NCI-H2029 (cell line): Measurements from ENCODE around the gene CNTNAP2.

Experiments
- DNase-seq: peaks from one replicate; lab custom pipeline; 2025; lab: John Stamatoyannopoulos, UW

The CNTNAP2 gene

DNA sequence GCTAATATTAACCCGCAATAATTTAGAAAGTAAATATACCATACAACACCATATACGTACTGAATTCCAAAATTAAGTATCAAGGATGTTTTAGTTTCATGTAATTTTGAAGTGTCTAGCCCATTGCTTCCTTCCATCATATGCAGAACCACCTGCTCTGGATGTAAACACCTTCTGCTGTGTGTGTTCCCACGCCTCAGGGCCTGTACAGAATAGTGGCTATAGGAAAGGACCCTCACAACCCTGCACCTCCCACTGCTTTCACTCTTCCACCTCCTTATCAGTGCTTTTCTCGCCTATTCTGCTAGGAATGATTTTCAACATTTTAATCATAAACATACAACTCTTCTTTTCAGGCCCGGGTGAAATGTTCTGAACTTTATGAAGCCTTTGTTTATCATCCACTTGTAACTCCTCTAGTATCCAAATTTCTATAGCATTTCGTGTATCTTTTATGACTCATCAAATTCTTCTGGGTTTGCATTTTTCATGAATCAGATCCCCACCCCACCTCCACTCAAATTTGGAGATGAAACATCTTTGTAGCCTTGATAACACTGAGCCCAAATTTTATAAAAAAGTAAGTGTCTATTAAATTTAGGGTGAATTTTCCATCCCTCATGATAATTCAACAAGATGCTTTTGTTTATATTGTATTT lies 1367.2 kb downstream of the CNTNAP2 start:
- no peak for DNase-seq

DNA sequence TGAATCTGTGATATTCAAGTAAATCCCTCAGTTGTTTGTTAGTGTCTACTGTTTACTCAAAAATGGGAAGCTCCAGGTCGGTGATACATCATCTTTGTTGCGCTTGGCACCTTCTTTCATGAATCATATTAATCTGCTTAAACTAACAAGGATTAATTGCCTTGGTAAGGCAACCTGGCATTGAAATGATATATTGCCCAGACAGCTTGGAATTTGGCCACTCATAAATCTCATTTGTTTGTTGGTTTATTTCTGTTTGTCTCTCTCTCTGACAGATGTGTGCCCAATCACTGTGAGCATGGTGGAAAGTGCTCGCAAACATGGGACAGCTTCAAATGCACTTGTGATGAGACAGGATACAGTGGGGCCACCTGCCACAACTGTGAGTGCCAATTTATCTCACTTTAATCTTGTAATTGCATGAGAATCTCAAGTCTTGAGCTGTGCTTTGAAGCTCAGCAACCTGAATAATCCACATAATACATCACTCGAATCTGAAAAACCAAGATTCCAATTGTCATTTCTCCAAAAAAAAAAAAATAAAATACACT lies 1369.1 kb downstream of the CNTNAP2 start:
- peak; percentile 25 for DNase-seq

DNA sequence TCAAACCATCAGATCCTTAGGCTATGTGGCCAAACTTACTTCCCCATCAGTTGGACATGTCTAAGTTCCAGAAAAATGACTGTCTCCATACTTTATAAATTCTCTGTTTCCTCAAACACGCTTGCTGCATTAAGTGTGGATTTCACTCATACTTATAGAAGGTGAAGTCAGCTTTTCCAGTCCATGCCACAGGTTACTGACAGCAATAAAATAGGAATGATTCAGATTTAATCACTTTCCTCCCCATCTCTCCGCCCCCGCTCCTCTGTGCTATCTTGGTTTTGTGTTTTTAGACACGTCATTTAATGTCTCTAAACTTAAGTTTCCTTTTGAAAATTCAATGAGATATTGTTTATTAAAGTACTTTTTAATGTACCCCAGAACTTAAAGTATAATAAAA lies 1376.0 kb downstream of the CNTNAP2 start:
- no peak for DNase-seq

DNA sequence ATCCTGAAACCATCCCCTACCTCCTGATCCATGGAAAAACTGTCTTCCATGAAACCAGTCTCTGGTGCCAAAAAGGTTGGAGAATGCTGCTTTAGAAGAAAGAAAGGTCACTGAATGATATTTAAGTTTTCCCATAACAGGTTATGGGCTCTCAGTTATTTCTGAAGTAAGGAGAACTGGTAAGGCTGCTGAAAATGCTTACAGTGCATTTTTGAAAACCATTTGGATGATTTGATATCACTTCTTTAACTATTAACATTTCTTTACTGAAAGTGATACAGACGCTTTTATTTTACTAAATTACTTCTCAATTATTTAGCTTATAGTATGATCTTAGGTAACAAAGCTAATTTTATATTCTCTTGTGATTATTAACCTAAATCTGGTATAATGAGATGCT lies 1379.6 kb downstream of the CNTNAP2 start:
- no peak for DNase-seq

DNA sequence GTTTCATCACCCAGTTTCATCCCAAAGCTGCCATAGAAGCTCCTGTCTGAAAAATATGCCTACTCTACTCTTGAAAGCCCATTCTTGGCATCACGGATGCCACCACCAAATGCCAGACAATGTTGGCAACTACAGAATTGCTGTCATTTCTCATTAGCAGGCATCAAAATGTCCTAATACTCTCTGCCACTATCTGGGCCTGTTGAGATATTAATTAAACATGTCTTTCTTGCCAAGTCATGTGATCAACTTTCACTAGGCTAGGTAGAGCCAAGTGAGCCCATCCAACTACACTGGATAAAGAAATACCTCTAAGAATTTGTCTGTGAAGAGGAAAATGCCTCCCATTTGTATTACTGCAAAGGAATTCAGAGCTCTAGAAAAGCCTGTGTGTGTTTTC lies 1380.6 kb downstream of the CNTNAP2 start:
- no peak for DNase-seq

DNA sequence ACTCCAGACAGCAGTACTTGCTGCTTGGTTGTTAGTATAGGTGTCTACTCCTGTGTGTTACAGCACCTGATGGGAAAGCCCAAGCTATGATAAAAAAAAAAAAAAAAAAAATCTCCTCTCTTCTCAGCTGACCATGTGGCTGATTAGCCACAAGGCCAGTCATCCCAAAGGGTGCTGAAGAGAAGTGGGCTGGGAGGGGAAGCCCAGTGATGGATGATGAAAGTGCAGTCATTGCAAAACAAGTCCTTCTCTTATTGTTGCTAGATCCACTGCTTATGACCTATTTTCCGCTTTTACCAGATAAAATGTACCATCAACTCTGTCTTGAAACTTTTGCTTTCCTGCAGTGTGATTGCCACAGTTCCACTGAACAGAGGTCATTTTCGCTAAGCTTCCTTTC lies 1381.5 kb downstream of the CNTNAP2 start:
- DNase-seq: no peak

DNA sequence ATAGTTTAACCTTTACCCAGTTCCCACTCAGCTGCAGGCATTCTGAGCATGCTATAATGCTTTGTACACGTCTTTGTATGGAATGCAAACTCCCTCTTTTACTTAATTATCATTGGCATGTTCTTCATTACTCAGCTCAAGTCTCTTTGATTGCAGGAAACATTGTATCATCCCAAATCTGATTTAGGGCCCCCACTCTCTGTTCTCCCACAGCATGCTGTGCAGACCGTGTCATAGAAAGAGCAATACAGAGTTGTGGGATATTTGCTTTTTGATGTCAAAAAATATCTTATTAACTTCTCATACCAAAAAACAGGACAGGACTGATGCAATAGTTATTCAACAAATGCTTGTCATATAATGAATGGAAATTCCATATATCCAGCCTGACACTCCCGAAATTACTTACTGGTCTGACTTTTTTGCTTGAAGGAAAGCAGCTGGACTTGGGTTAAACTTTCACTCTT lies 1392.5 kb downstream of the CNTNAP2 start:
- no peak for DNase-seq

DNA sequence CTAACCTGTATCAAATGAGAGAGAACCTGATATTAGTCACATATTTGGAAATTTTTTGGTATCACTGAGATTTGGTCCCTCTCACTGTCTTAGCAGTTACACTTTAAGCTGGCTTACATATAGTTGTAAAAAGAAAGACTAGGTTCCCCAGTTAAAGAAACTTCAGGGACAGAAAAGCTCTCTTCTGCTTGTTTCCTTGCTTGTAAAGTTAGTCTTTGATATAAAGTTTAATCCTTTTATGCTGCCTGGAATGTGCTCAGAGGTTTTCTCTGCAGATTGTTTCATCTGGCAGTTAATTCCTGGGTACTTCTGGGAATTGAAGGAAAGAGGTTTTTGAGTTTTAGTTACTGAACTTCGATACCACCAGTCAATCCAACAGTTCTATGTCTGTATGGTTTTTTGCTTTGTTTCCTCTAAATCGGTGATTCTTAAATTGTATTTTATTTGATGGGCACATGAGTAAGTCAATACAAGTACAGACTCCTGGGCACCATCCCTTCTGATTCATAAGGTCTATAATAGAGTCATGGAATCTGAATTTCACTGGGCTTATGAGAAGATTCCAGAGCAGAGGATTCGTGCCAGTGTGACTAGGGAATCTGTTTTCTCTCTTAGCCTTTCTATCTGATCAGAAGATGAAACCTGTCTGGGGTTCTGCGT lies 1393.1 kb downstream of the CNTNAP2 start:
- no peak for DNase-seq

DNA sequence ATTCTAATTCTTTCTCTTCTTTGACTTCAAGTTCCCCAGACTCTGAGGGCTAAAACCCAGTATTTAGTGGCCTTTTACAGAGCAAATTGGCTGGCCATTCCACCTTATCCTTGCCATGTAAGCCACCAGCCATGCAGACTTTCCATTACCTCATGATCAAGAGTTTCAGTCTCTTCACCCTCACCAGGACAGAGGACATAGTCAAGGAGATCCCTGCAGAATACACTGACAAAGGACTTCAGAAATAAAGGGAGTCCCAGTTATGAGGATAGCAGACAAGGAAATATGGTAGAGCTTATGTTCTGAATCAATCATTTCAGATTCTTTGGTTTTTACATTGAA lies 1393.6 kb downstream of the CNTNAP2 start:
- DNase-seq: no peak

DNA sequence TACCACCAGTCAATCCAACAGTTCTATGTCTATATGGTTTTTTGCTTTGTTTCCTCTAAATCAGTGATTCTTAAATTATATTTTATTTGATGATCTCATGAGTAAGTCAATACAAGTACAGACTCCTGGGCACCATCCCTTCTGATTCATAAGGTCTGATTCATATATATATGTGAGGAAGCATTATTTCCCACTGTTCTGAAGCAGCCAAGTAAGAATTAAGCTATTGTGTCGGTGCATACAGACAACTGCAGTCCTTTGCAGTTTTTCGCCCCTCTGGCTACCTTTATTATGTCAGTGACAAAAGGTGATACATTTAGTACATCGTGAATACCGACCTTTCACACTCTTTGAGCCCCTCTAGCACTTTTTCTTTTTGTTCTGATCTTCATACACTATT lies 1394.3 kb downstream of the CNTNAP2 start:
- DNase-seq: no peak

DNA sequence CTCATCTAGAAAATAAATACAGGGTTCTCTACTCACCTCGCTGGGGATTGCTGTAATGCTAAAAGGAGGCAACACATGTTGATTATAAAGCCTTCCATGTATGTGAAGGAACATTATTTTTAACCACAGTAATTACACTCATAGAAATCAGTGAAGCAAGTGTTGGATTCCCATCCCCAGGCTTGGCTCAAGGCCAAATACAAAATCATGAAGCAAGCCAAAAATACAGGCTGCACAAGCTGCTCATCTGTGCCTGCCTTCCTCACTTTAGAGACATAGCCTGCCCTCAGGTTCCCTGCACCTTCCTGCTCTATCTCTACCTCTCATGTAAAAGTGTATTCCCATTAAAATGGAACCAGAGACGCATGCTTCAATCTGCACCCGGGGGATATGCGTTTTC lies 1396.8 kb downstream of the CNTNAP2 start:
- peak; percentile 2 for DNase-seq

DNA sequence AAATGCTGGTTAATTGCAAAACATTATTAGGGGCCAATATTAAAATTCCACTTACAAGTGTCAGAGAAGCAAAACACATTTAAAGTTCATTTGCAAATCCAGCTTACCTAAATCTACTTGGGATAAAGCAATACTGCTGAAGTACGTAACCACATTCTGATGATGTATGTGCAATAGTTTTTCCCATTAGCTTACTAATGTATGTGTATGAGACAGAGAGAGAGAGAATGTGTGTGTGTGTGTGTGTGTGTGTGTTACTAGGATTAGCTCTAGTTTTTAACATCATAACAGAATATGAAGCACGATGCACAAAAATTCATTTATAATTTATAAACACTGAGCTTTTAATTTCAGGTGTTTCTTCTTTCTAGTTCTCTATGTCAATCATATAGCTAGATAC lies 1399.8 kb downstream of the CNTNAP2 start:
- no peak for DNase-seq

DNA sequence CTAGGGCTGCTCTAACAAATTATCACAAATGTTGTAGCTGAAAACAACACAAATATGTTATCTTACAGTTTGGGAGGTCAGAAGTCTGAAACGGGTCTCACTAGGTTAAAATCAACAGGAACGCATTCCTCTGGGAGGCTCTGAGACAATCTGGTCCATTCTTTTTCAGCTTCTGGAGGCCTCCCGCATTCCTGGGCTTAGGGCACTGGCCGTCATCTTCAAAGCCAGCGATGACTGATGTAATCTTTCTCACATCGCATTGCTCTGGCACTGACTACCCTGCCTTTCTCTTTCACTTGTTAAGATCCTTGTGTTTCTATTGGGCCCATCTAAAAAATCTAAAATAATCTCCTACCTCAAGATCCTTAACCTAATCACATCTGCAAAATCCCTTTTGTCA lies 1402.5 kb downstream of the CNTNAP2 start:
- no peak for DNase-seq

DNA sequence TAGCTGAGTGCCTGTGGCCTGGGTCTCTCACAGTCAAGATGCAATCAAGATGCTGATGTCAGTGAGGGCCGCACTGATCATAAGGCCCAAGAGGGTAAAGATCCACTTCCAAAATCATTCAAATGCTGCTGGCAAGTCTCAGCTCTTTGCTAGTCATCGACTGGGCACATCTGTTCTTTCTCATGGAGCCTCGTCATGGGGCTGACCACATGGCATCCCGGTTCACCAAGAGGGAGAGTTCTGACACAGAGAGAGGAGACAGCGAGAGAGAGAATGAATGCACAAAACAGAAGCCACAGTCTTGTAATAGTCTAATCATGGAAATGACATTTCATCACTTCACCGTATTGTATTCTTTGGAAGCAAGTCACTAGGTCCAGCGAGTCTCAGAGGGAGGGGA lies 1406.5 kb downstream of the CNTNAP2 start:
- DNase-seq: no peak

DNA sequence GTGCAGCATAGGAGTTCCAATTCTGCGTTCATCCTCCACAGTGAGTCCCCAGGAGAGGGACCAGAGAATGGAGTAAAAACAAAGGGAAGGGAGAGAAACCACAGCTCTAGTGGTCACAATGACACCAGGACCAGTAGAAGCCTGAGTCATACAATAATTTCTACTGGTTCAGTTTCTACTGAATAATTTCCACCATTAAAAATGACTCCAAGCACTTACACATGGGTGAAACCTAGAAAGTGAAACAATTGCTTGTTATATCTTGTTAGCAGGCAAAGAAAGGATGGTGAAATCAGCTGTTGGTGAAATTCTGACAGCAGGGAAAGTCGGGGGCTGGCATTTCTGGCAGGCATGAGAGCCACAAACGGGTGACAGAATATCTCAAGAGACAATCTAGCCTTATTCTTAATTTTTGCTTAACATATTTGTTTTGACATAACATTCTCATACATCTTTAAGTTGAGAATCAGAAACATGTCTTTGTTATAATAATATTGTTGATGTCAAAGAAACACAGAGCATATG lies 1408.2 kb downstream of the CNTNAP2 start:
- no peak for DNase-seq

DNA sequence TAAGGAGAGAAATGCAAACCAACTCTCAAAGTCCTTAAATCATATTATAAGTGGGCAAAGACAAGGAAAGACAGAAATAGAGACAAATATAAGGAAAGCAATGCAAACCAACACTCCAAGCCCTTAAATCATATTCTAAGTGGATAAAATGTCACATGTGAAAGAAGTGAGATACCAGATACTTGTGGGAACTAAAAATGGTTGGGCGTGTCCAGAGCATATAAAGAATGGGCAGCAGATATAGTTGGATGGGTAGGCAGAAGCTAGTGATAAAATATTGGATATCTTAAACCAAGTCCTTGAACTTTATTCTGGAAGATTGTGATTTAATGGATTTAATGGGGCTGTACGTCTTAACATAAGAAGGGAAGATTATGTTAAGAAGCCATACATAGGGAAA lies 1408.7 kb downstream of the CNTNAP2 start:
- no peak for DNase-seq

DNA sequence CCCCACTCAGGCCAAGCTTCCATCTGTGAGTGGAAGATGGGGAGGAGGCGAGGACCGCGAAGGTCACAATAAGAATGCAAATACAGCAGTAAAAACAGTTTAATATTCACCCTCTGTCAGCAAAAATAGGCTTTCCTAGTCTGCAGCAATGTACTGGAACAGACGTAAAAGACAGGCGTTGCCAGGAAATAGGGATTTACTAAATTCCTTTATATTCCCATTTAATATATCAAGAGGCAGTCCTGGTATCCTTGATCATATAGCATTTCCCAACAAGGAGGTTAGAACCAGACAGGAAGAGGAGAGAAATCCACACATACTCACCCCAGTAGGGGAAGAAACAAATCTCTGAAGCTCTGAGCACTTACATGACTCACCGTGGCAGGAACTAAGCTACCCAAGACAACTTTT lies 1419.1 kb downstream of the CNTNAP2 start:
- DNase-seq: no peak

DNA sequence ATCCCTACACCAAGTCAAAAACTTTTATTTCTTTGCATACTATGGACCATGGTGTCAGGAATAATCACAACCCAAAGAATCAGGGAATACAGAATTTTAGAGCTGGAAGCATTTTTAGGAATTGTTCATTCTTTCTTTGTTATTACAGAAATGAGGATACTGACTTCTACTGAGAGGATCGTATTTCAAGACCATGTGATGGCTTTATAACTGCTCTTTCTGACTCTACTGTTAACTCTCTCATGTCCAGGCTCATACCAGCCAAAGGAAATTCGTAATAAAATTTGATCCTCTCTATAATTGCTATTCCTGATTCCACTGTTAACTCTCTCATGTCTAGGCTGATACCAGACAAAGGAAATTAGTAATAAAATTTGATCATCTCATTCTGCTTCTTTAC lies 1423.1 kb downstream of the CNTNAP2 start:
- DNase-seq: no peak

DNA sequence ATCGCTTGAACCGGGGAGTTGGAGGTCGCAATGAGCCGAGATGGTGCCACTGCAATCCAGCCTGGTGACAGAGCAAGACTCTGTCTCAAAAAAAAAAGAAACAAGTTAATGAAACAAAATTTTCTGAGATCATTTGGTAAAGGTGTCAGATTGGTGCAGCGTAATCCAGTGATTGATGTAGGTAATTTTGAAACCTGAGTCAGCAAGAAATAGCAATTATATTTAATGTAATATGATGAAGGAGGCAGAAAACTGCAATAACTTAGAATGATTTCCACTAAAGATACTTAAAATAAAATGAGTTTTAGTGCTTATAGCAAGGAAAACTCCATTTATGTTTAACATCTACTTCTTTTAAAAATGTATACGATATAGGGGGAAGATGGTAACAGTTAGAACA lies 1424.1 kb downstream of the CNTNAP2 start:
- DNase-seq: no peak

DNA sequence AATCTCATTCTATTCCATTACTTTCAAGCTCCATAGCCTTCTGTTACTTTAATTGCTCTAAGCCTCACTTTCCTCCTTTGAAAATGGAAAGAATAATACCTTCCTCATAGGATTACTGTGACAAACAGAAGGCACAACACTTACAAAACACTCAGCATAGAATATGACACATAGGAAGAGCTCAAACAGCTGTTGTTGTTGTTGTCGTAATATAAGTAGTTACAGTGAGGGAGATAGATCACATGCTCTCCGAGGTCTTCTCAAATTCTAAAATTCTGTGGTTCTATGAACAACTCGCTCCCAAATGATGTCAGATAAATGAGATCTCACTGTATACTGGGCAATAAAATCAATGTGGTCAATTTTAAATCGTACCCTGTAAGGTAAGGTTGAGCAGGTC lies 1424.7 kb downstream of the CNTNAP2 start:
- DNase-seq: no peak

DNA sequence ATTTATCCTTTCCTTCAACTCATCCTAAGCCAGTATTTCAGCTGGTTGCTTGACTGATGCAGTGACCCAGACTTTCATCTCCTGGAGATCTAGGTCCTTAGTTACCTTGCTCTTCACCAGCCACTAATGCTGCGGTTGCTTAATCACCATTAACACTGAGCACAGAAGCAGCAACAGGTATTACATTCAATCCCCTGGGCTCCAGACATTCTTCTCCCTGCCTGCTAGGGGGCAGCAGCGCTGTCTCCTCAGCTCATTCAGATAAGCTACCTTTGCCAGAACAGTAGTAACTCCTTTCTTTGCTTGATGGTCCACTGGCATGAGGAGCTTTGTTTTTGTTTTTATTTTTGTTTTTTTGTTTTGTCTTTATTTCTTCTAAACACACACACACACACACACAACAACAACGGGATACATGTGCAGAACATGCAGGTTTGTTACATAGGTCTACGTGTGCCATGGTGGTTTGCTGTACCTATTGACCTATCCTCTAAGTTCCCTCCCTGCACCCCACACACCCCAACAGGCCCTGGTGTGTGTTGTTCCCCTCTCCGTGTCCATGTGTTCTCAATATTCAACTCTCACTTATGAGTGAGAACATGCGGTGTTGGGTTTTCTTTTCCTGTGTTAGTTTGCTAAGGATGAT lies 1430.8 kb downstream of the CNTNAP2 start:
- peak; percentile 45 for DNase-seq

DNA sequence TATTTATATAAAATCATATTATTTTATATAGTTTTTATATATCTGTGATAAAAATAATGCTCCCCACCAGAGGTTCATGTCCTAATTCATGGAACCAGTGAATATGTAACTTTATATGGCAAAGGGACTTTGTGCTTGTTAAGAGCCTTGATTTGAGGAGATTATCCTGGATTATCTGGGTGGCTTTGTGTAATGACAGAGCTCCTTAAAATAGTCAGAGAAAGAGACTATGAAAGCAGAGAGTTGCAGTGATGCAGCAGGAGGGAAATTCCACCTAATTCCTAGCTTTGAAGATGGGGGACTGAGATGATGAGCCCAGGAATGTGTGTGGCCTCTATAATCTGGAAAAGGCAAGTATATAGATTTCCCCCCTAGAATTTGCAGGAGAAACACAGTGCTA lies 1439.7 kb downstream of the CNTNAP2 start:
- no peak for DNase-seq

DNA sequence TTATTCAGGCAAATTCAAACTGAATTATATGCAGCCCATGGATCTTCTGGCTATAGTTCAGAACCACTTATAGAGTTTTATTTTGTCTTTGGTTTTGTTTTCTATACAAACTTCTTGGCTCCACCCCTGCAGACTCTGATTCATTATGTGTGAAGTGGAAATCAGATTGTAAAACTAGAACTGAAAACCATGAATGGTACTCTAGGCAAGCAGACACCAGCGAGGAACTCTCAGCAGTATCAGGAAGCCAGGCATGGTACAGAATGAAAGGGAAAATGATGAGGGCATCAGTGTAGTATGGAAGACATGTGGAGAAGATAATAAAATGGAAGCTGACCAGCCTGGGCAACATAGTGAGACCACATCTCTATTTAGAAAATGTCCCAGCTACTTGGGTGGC lies 1447.1 kb downstream of the CNTNAP2 start:
- no peak for DNase-seq
